WTC11 (cell line): ENCODE results near the gene KLRG1. TPM values are rescaled to one million over a fixed set of nuclear protein-coding genes. Genes with fewer than 3 reads are reported as not detected.

Experiments
- ATAC-seq: fragments of 200-7000 bp; cut with Tn5 transposase; 2 replicates; pipeline ENCODE4 v1.10.0; 2021; ENCODE audit warnings: mild to moderate bottlenecking, moderate library complexity
- CTCF ChIA-PET: fragments of 300-600 bp; sonication (Branson Sonifier 250); formaldehyde crosslinking; loops from one replicate; lab custom pipeline; 2021; ENCODE audit warnings: antibody characterized with exemption; lab: Charles Lee
- POLR2A ChIA-PET: fragments of 350-600 bp; sonication (Branson Sonifier 250); formaldehyde crosslinking; loops from one replicate; lab custom pipeline; 2021; ENCODE audit warnings: antibody characterized with exemption; lab: Charles Lee
- DNase-seq: peaks from one replicate; pipeline ENCODE4 v3.0.0; 2021; ENCODE audit warnings: low spot score
- H3K27ac Mint-ChIP-seq: 2 replicates; pipeline ENCODE4 v1.8.0; 2021; ENCODE audit warnings: mixed read lengths
- H3K27me3 Mint-ChIP-seq: 2 replicates; pipeline ENCODE4 v1.8.0; 2021; ENCODE audit warnings: low read depth, mild to moderate bottlenecking, moderate library complexity, mixed read lengths
- H3K36me3 Mint-ChIP-seq: 2 replicates; pipeline ENCODE4 v1.8.0; 2021; ENCODE audit warnings: mixed read lengths
- H3K4me1 Mint-ChIP-seq: 2 replicates; pipeline ENCODE4 v1.8.0; 2022; ENCODE audit warnings: mixed read lengths
- H3K4me3 Mint-ChIP-seq: 2 replicates; pipeline ENCODE4 v1.8.0; 2021; ENCODE audit warnings: mild to moderate bottlenecking, moderate library complexity, mixed read lengths
- H3K9me3 Mint-ChIP-seq: 2 replicates; pipeline ENCODE4 v1.8.0; 2021; ENCODE audit warnings: mixed read lengths
- CREM ChIP-seq: sonication (generic); formaldehyde crosslinking; IDR thresholded peaks from 2 replicates; pipeline ENCODE4 v1.8.1; 2022; ENCODE audit warnings: mild to moderate bottlenecking, missing genetic modification reagents, moderate library complexity
- ELF4 ChIP-seq: sonication (generic); formaldehyde crosslinking; IDR thresholded peaks from 2 replicates; pipeline ENCODE4 v1.8.1; 2022; ENCODE audit warnings: low read depth, mild to moderate bottlenecking, moderate library complexity, missing genetic modification reagents
- FOXP1 ChIP-seq: sonication (generic); formaldehyde crosslinking; IDR thresholded peaks from 2 replicates; pipeline ENCODE4 v1.8.0; 2022; ENCODE audit warnings: missing genetic modification reagents, mild to moderate bottlenecking, moderate library complexity, borderline replicate concordance
- IRF2 ChIP-seq: sonication (generic); formaldehyde crosslinking; IDR thresholded peaks from 2 replicates; pipeline ENCODE4 v1.8.0; 2022; ENCODE audit warnings: low read depth, missing genetic modification reagents, borderline replicate concordance
- ZBTB21 ChIP-seq: sonication (generic); formaldehyde crosslinking; IDR thresholded peaks from 2 replicates; pipeline ENCODE4 v1.8.1; 2023; ENCODE audit warnings: mild to moderate bottlenecking, missing genetic modification reagents, borderline replicate concordance
- ZNF121 ChIP-seq: sonication (generic); formaldehyde crosslinking; IDR thresholded peaks from 2 replicates; pipeline ENCODE4 v1.8.0; 2023; ENCODE audit warnings: missing genetic modification reagents
- ZNF138 ChIP-seq: sonication (generic); formaldehyde crosslinking; conservative IDR thresholded peaks from 2 replicates; pipeline ENCODE4 v1.8.1; 2022; ENCODE audit warnings: mild to moderate bottlenecking, moderate library complexity, missing genetic modification reagents
- ZNF219 ChIP-seq: sonication (generic); formaldehyde crosslinking; IDR thresholded peaks from 2 replicates; pipeline ENCODE4 v1.8.0; 2023; ENCODE audit warnings: missing genetic modification reagents, mild to moderate bottlenecking, borderline replicate concordance
- ZNF263 ChIP-seq: sonication (generic); formaldehyde crosslinking; IDR thresholded peaks from 2 replicates; pipeline ENCODE4 v1.8.1; 2022; ENCODE audit warnings: low read depth, mild to moderate bottlenecking, moderate library complexity, missing genetic modification reagents
- ZNF671 ChIP-seq: fragments of 250-450 bp; sonication (Bioruptor Pico); IDR thresholded peaks from 2 replicates; pipeline ENCODE4 v1.8.0; 2021; ENCODE audit warnings: mild to moderate bottlenecking
- total RNA-seq: library from RNA; stranded (reverse); gene quantifications from 3 replicates; pipeline ENCODE4 v1.2.3, GENCODE V29; 2021
- TF ChIP-seq, protein P1 (sequence below): sonication (generic); formaldehyde crosslinking; IDR thresholded peaks from 2 replicates; pipeline ENCODE4 v1.8.0; 2022; ENCODE audit warnings: missing genetic modification reagents
- TF ChIP-seq, protein P2 (sequence below): sonication (generic); formaldehyde crosslinking; IDR thresholded peaks from 2 replicates; pipeline ENCODE4 v1.8.1; 2023; ENCODE audit warnings: mild to moderate bottlenecking, missing genetic modification reagents
- TF ChIP-seq, protein P3 (sequence below): fragments of 250-450 bp; sonication (Bioruptor Pico); IDR thresholded peaks from 2 replicates; pipeline ENCODE4 v1.9.0; 2021; ENCODE audit warnings: mild to moderate bottlenecking
- TF ChIP-seq, protein P4 (sequence below): sonication (generic); formaldehyde crosslinking; IDR thresholded peaks from 2 replicates; pipeline ENCODE4 v1.8.0; 2022; ENCODE audit warnings: mild to moderate bottlenecking, missing genetic modification reagents
- TF ChIP-seq, protein P5 (sequence below): fragments of 250-450 bp; sonication (Bioruptor Pico); IDR thresholded peaks from 2 replicates; pipeline ENCODE4 v1.9.0; 2021; ENCODE audit warnings: mild to moderate bottlenecking
- TF ChIP-seq, protein P6 (sequence below): sonication (generic); formaldehyde crosslinking; IDR thresholded peaks from 2 replicates; pipeline ENCODE4 v1.8.1; 2022; ENCODE audit warnings: low read depth, missing genetic modification reagents, borderline replicate concordance
- TF ChIP-seq, protein P7 (sequence below): sonication (generic); formaldehyde crosslinking; IDR thresholded peaks from 2 replicates; pipeline ENCODE4 v1.8.1; 2023; ENCODE audit warnings: mild to moderate bottlenecking, moderate library complexity, missing genetic modification reagents

KLRG1 gene
- total RNA-seq, 1 experiment from 2014 or later, result 7.2 TPM

DNA sequence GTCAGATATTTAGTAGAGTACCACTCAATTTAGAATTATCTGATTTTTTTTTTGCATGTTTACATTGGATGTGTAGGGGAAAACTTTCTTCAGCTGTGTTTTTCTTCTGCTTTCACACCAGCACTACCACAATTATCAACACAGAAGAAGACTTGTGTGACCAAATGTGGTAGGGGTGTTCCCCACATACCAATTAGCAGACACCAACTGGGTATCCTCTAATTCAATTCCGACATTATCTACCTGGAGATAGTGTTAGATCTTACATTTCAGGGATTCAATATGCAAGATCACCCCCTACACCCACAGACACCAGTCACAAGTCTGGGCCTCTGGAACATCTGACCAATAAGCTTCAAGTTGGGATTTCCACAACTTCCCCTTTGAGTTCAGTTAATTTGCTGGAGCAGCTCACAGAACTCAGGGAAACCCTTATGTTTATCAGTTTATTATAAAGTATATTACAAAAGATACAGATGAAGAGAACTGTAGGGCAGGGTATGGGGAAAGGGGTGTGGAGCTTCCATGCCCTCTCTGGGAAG lies 4.1 kb upstream of the KLRG1 start:
- Mint-ChIP-seq H3K27me3 (no peaks in the 10 kb centered on the region), H3K4me3 (no peak overlapping the region), H3K27ac (no peak overlapping the region), H3K36me3 (no peaks in the 10 kb centered on the region), H3K9me3 (no peaks in the 10 kb centered on the region), H3K4me1 (no peaks in the 10 kb centered on the region)
- TF ChIP-seq ZNF138, result no peak
- TF ChIP-seq, protein P1, sequence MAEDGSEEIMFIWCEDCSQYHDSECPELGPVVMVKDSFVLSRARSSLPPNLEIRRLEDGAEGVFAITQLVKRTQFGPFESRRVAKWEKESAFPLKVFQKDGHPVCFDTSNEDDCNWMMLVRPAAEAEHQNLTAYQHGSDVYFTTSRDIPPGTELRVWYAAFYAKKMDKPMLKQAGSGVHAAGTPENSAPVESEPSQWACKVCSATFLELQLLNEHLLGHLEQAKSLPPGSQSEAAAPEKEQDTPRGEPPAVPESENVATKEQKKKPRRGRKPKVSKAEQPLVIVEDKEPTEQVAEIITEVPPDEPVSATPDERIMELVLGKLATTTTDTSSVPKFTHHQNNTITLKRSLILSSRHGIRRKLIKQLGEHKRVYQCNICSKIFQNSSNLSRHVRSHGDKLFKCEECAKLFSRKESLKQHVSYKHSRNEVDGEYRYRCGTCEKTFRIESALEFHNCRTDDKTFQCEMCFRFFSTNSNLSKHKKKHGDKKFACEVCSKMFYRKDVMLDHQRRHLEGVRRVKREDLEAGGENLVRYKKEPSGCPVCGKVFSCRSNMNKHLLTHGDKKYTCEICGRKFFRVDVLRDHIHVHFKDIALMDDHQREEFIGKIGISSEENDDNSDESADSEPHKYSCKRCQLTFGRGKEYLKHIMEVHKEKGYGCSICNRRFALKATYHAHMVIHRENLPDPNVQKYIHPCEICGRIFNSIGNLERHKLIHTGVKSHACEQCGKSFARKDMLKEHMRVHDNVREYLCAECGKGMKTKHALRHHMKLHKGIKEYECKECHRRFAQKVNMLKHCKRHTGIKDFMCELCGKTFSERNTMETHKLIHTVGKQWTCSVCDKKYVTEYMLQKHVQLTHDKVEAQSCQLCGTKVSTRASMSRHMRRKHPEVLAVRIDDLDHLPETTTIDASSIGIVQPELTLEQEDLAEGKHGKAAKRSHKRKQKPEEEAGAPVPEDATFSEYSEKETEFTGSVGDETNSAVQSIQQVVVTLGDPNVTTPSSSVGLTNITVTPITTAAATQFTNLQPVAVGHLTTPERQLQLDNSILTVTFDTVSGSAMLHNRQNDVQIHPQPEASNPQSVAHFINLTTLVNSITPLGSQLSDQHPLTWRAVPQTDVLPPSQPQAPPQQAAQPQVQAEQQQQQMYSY (CRISPR knock-in tag), result no peak
- TF ChIP-seq, protein P2, sequence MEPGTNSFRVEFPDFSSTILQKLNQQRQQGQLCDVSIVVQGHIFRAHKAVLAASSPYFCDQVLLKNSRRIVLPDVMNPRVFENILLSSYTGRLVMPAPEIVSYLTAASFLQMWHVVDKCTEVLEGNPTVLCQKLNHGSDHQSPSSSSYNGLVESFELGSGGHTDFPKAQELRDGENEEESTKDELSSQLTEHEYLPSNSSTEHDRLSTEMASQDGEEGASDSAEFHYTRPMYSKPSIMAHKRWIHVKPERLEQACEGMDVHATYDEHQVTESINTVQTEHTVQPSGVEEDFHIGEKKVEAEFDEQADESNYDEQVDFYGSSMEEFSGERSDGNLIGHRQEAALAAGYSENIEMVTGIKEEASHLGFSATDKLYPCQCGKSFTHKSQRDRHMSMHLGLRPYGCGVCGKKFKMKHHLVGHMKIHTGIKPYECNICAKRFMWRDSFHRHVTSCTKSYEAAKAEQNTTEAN (CRISPR knock-in tag), result no peak
- TF ChIP-seq, protein P3, sequence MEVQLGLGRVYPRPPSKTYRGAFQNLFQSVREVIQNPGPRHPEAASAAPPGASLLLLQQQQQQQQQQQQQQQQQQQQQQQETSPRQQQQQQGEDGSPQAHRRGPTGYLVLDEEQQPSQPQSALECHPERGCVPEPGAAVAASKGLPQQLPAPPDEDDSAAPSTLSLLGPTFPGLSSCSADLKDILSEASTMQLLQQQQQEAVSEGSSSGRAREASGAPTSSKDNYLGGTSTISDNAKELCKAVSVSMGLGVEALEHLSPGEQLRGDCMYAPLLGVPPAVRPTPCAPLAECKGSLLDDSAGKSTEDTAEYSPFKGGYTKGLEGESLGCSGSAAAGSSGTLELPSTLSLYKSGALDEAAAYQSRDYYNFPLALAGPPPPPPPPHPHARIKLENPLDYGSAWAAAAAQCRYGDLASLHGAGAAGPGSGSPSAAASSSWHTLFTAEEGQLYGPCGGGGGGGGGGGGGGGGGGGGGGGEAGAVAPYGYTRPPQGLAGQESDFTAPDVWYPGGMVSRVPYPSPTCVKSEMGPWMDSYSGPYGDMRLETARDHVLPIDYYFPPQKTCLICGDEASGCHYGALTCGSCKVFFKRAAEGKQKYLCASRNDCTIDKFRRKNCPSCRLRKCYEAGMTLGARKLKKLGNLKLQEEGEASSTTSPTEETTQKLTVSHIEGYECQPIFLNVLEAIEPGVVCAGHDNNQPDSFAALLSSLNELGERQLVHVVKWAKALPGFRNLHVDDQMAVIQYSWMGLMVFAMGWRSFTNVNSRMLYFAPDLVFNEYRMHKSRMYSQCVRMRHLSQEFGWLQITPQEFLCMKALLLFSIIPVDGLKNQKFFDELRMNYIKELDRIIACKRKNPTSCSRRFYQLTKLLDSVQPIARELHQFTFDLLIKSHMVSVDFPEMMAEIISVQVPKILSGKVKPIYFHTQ (CRISPR knock-in tag), result no peak
- TF ChIP-seq ZNF121 (CRISPR knock-in tag), result no peak
- TF ChIP-seq FOXP1 (CRISPR knock-in tag), result no peak
- TF ChIP-seq ZBTB21 (CRISPR knock-in tag), result no peak
- TF ChIP-seq, protein P4, sequence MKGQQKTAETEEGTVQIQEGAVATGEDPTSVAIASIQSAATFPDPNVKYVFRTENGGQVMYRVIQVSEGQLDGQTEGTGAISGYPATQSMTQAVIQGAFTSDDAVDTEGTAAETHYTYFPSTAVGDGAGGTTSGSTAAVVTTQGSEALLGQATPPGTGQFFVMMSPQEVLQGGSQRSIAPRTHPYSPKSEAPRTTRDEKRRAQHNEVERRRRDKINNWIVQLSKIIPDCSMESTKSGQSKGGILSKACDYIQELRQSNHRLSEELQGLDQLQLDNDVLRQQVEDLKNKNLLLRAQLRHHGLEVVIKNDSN (CRISPR knock-in tag), result no peak
- TF ChIP-seq ZNF219 (CRISPR knock-in tag), result no peak
- no peak for TF ChIP-seq IRF2 (CRISPR knock-in tag)
- TF ChIP-seq, protein P5, sequence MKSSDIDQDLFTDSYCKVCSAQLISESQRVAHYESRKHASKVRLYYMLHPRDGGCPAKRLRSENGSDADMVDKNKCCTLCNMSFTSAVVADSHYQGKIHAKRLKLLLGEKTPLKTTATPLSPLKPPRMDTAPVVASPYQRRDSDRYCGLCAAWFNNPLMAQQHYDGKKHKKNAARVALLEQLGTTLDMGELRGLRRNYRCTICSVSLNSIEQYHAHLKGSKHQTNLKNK (CRISPR knock-in tag), result no peak
- CTCF ChIA-PET, result no interaction called here
- POLR2A ChIA-PET, result no interaction called here
- ATAC-seq, result no peak
- DNase-seq, result no peak

DNA sequence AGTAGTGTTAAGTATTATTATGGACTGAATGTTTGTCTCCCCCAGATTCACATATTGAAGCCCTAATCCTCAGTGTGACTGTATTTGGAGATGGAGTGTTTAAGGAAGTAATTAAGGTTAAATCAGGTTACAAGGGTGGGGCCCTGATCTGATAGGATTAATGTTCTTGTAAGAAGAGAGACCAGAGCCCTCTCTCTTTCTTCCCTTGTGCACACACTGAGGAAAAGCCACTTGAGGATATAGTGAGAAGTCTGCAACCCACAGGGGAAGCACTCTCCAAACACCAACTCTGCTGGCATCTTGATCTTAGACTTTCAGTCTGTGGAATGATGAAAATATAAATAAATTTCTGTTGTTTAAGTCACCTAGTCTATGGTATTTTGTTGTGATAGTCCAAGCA lies 2.2 kb upstream of the KLRG1 start:
- no peak overlapping the region for H3K27ac Mint-ChIP-seq
- no peaks in the 10 kb centered on the region for H3K27me3 Mint-ChIP-seq
- no peak for TF ChIP-seq FOXP1 (CRISPR knock-in tag)
- TF ChIP-seq, protein P6, sequence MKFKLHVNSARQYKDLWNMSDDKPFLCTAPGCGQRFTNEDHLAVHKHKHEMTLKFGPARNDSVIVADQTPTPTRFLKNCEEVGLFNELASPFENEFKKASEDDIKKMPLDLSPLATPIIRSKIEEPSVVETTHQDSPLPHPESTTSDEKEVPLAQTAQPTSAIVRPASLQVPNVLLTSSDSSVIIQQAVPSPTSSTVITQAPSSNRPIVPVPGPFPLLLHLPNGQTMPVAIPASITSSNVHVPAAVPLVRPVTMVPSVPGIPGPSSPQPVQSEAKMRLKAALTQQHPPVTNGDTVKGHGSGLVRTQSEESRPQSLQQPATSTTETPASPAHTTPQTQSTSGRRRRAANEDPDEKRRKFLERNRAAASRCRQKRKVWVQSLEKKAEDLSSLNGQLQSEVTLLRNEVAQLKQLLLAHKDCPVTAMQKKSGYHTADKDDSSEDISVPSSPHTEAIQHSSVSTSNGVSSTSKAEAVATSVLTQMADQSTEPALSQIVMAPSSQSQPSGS (CRISPR knock-in tag), result no peak
- TF ChIP-seq, protein P2 (CRISPR knock-in tag), result no peak
- no peak for TF ChIP-seq ZNF671 (CRISPR knock-in tag)
- no peak for TF ChIP-seq CREM (CRISPR knock-in tag)
- no peak for TF ChIP-seq ZNF263 (CRISPR knock-in tag)
- TF ChIP-seq, protein P7, sequence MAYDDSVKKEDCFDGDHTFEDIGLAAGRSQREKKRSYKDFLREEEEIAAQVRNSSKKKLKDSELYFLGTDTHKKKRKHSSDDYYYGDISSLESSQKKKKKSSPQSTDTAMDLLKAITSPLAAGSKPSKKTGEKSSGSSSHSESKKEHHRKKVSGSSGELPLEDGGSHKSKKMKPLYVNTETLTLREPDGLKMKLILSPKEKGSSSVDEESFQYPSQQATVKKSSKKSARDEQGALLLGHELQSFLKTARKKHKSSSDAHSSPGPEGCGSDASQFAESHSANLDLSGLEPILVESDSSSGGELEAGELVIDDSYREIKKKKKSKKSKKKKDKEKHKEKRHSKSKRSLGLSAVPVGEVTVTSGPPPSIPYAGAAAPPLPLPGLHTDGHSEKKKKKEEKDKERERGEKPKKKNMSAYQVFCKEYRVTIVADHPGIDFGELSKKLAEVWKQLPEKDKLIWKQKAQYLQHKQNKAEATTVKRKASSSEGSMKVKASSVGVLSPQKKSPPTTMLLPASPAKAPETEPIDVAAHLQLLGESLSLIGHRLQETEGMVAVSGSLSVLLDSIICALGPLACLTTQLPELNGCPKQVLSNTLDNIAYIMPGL (CRISPR knock-in tag), result no peak
- TF ChIP-seq ELF4 (CRISPR knock-in tag), result no peak
- DNase-seq (no peak), ATAC-seq (no peak)
- ChIA-PET POLR2A (no interaction called here), CTCF (no interaction called here)
- H3K36me3 Mint-ChIP-seq, result no peaks in the 10 kb centered on the region
- no peak overlapping the region for H3K4me3 Mint-ChIP-seq
- no peaks in the 10 kb centered on the region for H3K4me1 Mint-ChIP-seq
- H3K9me3 Mint-ChIP-seq, result no peaks in the 10 kb centered on the region
